Hindlimb muscle (tissue), 1 donor: ENCODE data around the gene GATA3. TPM values are rescaled to one million over a fixed set of nuclear protein-coding genes. Genes with fewer than 3 reads are reported as not detected.
"Not testable (repeated sequence)": the region's sequence is repeated elsewhere in the genome, so short reads cannot be mapped to it uniquely, and the experiment has no call there.

Experiments
- DNase-seq: peaks from one replicate; pipeline ENCODE4 v3.0.0-alpha.2; 2013
- polyA plus RNA-seq: library from polyadenylated mRNA; unstranded; fragments of 120-200 nt; gene quantifications from one replicate; pipeline ENCODE4 v1.2.1, GENCODE V29; 2013; ENCODE audit not compliant: insufficient read length

Gene GATA3
- 1.0 TPM for polyA plus RNA-seq

DNA sequence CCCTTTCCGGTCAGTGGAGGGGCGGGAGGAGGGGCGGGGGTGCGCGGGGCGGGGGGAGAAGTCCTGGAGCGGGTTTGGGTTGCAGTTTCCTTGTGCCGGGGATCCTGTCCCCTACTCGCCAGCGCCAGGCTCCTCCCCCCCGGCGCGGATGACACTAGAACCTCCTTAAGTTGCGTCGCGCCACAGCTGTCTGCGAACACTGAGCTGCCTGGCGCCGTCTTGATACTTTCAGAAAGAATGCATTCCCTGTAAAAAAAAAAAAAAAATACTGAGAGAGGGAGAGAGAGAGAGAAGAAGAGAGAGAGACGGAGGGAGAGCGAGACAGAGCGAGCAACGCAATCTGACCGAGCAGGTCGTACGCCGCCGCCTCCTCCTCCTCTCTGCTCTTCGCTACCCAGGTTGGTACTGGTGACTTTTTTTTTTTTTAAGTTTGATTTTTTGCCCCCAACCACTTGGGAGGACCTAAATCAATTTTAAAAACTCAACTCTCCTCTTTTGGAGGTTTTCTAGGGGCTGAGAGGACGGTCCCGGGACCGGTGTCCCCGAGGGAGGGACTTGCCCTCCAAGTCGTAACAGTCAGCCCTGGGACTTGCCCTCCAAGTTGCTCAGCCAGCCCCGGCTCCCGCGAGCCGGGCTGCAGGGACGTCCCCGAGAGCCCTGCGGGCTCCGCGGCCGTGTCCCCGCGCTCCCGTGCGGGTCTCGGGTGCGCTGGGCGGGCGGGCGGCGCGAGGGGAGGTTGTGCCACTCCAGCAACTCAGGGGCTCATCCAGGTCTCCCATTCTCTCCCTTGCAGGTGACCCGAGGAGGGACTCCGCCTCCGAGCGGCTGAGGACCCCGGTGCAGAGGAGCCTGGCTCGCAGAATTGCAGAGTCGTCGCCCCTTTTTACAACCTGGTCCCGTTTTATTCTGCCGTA is at the start of gene GATA3:
GATA3 (plus strand) TSS at position 195 of the 914 bp plus-strand sequence. CDS start 968 bp downstream, outside the sequence.
- no peak for DNase-seq

DNA sequence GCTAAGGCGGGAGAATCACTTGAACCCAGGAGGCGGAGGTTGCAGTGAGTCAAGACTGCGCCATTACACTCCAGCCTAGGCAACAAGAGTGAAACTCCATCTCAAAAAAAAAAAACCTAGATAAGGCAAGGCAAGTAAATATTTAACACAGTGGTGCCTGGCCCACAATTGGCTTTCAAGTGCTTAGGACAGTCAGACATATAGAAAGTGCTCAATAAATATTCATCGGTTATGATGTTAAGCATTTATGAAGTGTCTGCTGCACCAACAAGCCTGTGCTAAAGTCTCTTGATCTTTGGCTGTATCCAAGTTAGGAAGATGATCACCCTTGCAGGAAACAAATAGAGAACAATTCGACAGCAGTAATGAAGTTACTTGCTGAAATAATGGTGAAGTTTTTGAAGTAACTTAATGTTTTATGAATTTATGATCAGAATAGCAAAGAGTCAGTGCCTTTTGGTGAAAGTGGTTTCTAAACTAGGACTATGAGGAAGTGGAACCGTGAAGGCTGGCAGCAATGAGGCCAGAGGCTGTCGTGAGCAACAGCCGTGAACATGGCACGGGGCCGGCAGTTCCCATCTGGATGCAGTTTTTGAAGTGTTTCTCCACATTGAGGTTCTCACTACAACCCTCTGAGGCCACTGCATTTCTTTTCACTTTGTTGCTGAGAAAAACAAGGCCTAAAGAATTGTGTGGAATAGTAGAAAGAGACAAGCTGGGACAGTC is 48.1 kb upstream of the GATA3 start:
- no peak for DNase-seq

DNA sequence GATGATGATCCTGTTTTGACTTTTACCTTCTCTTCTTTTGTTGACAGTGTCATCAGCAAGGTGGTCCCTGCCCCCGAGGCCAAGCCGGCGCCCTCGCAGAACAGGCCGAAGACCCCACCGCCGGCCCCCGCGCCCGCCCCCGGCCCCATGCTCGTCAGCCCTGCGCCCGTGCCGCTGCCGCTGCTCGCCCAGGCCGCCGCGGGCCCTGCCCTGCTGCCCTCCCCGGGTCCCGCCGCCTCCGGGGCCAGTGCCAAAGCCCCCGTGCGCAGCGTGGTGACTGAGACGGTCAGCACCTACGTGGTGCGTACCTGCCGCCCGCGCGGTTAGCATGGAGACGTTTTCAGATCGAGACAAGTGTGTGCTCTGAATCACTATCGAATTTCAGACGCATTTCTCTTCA is 45.5 kb upstream of the GATA3 start:
- DNase-seq, result no peak

DNA sequence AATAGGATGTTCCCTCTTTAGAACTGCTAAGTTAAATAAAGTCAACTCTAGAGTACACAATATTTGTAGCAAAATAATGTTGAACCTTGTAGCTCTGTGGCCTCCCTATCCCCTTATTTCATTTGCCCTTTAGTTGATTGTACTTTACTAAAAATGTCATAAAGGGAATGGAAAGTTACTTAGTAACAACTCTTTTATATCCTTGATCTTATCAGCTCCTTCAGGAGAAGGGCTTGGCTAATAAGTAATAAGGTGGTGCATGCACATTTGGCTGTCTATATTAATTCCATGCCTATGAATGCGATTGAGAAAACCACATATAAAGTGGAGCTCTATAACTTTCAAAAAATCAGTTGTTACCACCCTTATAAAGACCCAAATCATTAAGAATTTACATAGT is 41.5 kb upstream of the GATA3 start:
- no peak for DNase-seq

DNA sequence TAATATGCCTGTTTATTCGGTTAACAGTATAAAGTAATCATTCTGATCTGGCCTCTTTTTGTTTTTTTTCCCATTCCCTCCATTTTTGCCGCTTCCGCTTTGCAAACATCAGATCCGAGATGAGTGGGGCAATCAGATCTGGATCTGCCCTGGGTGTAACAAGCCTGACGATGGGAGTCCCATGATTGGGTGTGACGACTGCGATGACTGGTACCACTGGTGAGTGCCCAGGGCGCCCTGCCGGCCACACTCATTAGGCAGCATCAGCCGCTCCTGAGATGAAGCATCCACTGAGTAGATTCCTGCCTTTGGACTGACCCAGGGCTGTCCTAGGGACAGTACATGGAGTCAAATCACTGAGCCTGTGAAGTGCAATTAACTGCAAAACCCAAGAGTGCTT is 40.9 kb upstream of the GATA3 start:
- no peak for DNase-seq

DNA sequence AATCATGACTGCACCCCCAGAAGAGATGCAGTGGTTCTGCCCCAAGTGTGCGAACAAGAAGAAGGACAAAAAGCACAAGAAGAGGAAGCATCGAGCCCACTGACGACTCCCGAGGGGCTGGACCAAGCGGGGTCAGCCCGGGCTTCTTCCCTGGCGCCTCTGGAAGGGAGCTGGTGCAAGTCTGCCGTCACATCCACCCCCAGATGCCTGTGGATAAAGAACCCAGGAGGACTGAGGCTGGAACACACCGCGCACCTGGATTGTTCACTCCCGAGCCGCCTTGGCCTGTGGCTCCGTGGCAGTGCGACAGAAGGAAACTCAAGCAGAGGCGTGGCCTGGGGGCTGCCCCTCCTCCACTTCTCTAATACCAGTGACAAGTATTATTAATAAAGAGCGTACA is 39.8 kb upstream of the GATA3 start:
- DNase-seq, result no peak

DNA sequence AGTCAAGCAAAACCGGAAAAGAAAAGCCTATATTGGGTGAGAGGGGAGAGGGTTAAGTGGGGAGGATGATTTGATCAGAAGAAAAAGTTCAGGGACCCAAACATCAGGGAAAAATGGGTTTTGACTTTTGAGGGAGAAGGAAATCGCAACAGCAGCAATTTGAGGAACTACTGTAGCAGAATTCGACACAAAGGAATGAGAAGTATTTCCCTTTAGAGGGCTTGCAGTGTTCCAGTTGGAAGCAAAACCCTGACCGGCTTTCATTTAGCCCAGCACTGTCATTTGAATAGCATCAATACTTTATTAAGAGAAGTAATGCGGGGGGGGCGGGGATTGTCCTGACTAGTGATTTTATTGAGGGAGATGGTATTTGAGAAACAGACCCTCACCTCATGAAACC is 37.2 kb upstream of the GATA3 start:
- DNase-seq, result no peak

DNA sequence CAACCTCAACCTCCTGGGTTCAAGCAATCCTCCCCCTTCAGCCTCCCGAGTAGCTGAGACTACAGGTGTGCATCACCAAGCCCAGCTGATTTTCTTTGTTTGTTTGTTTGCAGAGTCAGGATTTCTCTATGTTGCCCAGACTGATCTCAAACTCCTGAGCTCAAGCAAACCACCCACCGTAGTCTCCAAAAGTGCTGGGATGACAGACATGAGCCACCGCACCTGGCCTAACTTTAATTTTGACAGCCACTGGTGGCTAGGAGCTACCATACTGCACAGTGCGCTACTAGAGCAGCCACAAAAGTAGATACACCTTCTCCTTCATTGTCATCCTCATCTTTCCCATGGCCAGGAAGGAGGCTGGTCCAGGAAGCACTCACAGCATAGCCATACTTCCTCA is 31.2 kb upstream of the GATA3 start:
- no peak for DNase-seq

DNA sequence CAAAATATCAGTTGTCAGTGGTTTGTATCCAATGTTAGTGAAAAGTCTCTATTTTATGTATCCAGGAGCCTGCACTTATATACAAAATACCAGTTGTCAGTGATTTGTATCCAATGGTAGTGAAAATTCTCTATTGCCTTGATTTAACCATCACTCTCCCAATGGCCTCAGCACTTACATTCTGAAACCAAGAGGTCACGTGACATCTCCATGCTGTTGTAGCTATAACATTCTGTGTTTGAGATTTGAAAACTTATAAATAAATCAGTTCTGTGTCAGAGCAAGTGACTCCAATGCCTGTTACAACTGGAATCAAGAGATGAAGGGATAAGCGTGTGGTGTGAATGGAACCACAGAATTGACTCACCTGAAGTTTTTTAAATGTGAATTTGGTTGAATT is 30.6 kb upstream of the GATA3 start:
- no peak for DNase-seq

DNA sequence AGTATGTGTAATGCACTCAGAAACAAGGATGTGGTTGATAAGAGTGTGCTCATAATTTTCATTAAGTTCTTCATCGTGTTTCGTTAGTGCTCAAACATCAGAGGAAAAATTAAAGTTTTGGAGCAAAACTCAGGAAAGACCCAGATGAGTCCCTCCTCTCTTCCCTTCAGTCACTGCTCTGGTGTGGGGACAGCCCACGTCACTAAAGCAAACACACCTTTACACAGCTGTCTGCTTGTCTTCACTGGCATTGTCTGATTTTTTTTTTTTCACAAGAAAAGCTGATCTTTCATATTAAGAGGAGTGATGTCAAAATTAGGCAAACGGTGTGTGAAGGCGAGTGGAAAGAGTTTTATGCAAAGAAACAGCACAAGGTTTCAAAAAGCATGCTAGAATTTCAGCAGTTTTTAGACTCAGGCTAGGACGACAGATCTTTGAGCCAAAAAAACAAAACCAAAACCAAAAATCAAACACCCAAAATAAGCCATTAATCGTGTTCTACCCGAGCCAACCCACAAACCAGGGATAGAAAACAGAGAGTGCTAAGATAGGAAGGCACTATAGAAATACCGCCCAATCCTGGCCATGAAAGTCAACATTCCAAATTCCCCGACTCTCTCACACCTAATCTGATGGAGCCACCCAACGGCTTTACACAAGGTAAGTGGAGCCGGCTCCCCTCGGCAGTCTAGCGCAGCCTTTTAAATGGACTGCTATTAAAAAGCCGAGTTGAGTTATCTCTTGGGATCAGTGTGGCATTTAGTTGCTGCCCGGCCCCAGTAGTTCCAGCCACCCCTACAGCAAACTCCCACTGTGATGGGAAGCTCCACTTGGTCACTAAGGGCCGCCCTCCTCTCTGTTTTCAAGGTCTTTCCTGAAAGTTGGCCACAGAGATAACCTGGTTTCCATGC is 27.9 kb upstream of the GATA3 start:
- no peak for DNase-seq

DNA sequence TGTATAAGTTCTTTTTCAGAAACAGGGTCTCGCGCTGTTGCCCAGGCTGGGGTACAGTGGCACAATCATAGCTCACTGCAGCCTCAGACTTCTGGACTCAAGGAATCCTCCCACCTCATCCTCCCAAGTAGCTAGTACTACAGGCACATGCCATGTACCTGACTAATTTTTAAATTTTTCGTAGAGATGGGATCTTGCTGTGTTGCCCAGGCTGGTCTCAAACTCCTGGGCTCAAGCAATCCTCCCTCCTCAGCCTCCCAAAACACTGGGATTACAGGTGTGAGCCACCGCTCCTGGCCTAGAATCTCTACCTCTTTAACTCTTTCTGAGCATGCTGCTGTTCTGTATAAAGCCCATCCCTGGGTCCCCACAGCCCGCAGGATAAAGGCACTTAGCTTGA is 23.3 kb upstream of the GATA3 start:
- DNase-seq, result not testable (repeated sequence)

DNA sequence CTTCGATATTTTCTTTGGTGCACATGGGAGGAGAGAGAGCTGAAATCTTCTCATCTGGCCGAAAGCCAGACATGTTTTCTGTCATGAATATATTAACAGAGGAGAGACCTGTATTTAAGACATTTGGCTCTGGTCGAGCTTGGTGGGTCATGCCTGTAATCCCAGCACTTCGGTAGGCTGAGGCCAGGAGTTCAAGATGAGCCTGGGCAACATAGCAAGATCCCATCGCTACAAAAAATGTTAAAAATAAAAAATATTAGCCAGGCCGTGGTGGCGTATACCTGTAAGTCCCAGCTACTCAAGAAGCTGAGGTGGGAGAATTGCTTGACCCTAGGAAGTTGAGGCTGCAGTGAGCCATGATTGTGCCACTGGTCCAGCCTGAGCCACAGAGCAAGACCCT is 21.9 kb upstream of the GATA3 start:
- no peak for DNase-seq

DNA sequence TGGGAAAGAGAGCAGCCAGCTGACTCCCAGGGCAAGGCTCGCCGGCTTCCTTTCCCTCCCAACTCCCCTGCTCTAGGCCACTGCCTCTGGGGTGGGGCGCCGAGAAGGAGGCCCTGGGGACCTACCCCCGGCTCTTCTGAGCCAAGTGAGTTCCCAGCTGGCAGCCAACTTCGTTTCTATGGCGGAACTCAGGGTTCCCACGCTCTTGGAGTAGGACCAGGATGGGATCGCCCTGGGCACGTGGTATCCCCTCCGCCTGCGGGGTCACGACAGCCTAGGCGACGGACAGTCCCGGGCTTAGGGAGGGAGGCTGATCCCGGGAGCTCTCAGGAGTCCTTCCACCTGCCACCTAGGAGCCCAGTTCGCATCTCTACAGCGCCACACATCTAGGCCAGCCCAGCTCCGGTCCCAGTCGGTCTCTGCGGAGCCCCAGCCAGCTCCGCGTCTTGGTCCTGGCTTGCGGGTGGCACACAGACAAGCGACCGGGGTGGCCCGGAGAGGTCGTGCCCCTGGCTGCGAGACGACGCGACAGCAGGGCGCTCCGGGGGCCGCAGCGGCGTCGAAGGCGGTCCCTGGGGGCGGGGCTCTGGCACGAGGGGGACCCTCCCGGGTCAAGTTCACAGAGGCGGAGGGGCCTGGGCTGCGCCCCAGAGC is 20.5 kb upstream of the GATA3 start:
- DNase-seq, result no peak

DNA sequence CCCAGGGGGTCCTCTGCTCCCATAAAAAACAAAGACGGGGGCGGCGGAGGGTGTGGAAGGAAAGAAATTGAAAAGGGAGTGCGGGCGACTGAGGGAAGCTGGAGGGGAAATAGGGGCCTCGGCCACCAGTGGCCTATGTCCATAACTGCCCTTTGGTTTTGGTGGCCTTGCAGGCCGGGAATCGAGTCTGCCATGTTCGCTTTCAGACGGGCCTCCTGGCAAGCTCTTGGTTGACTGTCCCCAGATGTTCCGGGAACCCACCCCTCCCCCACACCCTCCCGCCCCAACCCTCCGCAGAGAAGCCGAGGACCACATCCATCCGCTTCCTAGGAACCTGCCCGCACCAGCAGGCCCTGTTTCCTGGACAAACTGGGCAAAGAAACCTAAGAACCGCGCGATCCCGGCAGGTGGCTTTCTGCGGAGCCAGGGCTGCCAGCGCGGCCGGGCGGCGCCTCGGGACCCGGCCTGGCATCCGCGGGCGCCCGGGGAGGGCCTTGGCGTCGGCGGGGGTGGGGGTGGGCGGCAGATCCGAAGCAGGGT is 20.0 kb upstream of the GATA3 start:
- DNase-seq, result no peak

DNA sequence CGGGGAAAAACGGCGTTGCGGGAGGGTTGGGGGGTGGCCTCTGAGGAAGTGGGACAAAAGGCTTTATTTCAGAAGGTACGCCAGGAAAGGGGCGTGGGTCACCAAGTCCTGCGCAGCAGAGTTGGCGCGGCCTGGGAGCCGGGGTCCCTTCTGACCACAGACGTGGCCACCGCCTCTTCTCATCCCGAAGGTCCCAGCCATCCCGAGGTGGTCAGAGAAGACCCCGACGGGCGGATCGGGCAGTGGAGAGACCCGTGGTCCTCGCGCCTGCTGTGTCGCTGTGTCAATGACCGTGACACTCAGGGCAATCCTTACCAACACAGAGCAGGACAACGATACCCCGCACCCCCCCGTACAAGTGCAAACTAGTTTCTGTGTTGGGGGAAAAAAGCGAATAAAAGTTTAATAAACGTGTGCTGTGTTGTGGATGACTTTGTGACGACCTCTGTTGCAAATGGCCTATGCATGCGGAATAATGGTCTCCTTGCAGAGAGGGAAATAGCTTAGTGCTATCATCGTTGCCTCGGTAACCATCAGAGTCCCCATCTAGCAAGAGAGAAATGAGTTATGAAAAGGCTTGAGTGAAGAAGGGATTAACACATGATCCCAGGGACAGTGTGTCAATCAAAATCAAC is 19.4 kb upstream of the GATA3 start:
- DNase-seq, result no peak

DNA sequence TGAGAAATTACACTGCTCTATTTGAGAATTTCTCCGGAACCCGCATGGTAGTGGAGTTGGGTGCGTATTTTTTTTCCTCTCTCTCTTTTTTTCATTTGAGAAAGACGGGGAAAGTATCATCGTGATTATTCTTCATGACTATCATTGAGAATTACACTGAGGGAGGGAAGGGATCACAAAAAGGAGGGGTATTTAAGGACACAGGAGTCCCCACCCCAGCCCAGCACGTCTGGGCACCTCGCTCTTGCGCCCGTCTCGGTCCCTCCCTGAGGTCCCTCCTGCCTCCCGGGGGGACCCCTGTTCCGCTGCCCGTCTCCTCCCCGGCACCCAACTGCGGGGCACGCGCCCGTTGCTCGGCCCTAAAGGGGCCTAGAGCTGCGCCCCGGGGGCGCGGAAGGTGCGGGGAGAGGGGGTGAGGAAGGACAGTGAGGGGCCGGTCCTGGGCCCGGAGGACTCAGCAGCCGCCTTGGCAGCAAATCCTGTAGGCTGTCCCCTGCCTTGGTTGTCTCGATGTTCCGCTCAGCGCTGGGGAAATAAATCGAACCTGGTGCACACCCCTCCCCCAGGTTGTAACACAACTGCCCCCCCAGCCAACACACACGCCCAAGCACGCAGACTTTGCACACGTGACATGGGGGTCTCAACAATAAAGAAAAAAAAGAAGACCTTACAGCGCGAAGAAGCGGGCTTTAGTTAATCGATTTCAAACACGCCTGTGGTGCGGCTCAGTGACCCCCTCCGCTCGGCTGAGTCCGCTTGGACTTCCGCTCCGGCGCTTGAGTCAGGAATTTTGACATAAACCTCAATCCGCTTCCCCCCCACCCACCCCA is 18.6 kb upstream of the GATA3 start:
- DNase-seq, result no peak

DNA sequence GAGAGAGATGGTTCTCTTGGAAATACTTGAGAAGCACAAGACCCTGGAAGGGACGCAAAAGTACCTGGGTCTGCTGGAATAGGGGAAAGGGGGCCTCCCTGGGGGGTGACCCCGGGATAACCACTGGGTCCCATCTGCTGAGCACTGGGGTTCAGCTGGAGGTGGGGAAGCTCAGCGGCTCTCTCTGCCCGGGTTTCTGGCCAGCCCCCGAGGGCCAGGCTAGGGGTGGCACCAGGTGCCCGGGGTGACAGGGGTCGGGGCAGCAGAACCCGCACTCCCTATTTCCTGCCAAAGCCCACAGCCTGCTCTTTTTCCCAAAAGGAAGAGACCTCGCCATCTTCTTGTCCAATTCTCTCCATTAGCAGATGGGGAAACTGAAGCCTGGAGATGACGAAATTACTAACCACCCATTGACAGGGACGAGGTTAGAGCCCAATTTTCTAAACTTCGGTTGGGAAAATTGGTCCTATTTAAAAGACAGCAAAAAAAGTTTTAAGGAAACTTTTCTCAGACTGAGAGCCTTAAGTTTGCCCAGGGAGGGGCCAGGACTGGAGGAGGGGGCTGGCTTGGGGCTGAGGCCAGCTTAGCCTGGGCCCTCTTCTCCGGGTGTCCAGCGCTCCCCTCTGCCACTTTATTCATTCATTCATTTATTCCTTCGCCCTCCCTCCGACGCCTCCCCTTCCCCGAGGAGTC is 17.8 kb upstream of the GATA3 start:
- DNase-seq, result no peak

DNA sequence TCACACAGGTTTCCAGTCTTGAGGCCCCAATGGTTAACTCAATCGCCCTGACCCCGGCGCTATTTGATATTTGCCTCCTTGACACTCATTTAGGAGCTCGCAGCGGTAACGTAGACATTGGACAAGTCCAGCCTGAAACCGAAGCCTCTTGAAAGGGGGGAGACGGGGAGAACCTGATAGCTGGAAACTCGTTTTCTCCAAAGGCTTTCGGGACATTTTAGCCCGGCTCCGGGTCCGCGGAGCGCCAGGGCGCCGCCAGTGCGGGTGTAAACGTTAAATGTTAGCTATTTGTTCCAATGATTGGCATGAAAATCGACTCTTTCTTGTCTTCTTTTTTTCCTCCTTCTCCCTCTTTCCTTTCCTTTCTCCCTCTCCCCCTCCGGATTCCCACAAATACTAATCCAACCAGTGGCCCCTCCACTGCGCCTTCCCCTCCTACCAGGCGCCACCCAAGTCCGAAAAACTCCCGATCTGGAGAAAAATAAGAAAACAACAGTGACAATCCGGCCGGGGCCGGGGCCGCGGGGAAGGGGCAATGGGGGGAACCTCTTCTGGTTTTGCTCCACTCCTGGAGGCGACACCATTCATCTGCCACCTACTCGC is 17.2 kb upstream of the GATA3 start:
- DNase-seq, result no peak
